OCI-LY1 (cell line): ENCODE measurements around the gene ELOVL6.

Experiments
- H2AFZ ChIP-seq: fragments of 200-600 bp; sonication (generic), shearing (Covaris generic); 2 replicates; pipeline ENCODE4 v1.6.0; 2014; ENCODE audit warnings: antibody characterized with exemption, mild to moderate bottlenecking, low read length
- H3F3A ChIP-seq: fragments of 200-600 bp; sonication (generic), shearing (Covaris generic); 2 replicates; pipeline ENCODE4 v1.6.0; 2014; ENCODE audit warnings: mild to moderate bottlenecking, antibody characterized with exemption, low read length, moderate library complexity; ENCODE audit not compliant: insufficient read depth
- H3K27ac ChIP-seq: fragments of 200-600 bp; sonication (generic); 2 replicates; pipeline ENCODE4 v1.5.1; 2014; ENCODE audit warnings: low read length, mixed run types, mild to moderate bottlenecking, low read depth; ENCODE audit not compliant: poor library complexity, severe bottlenecking
- H3K27me3 ChIP-seq: fragments of 200-600 bp; sonication (generic); 2 replicates; pipeline ENCODE4 v1.6.0; 2014; ENCODE audit warnings: antibody characterized with exemption, mild to moderate bottlenecking, low read length, moderate library complexity; ENCODE audit not compliant: insufficient read depth
- H3K36me3 ChIP-seq: fragments of 200-600 bp; sonication (generic); 2 replicates; pipeline ENCODE4 v1.6.1; 2014; ENCODE audit warnings: mild to moderate bottlenecking, antibody characterized with exemption, low read length, moderate library complexity, mixed read lengths; ENCODE audit not compliant: insufficient read depth
- H3K4me1 ChIP-seq: fragments of 200-600 bp; sonication (generic); 2 replicates; pipeline ENCODE4 v1.5.1; 2014; ENCODE audit warnings: mild to moderate bottlenecking, low read length, moderate library complexity; ENCODE audit not compliant: insufficient read depth, severe bottlenecking
- H3K4me2 ChIP-seq: fragments of 200-600 bp; sonication (generic), shearing (Covaris generic); 2 replicates; pipeline ENCODE4 v1.6.1; 2014; ENCODE audit warnings: low read length
- H3K4me3 ChIP-seq: fragments of 200-600 bp; sonication (generic); 2 replicates; pipeline ENCODE4 v1.5.1; 2014; ENCODE audit warnings: low read length, low read depth, mild to moderate bottlenecking, mixed read lengths; ENCODE audit not compliant: poor library complexity, severe bottlenecking
- H3K79me2 ChIP-seq: fragments of 200-600 bp; shearing (Covaris generic); 2 replicates; pipeline ENCODE4 v1.6.1; 2016; ENCODE audit warnings: mixed run types, low read length, mixed read lengths; ENCODE audit not compliant: insufficient read depth
- H3K9ac ChIP-seq: fragments of 200-600 bp; sonication (generic), shearing (Covaris generic); 2 replicates; pipeline ENCODE4 v1.6.1; 2014; ENCODE audit warnings: mild to moderate bottlenecking, low read length, mixed read lengths
- H3K9me2 ChIP-seq: fragments of 200-600 bp; sonication (generic), shearing (Covaris generic); 2 replicates; pipeline ENCODE4 v1.6.1; 2014; ENCODE audit warnings: low read depth, mild to moderate bottlenecking, low read length, mixed read lengths
- H3K9me3 ChIP-seq: fragments of 200-600 bp; shearing (Covaris generic); 2 replicates; pipeline ENCODE4 v1.6.1; 2014; ENCODE audit warnings: low read length, mixed read lengths
- H4K20me1 ChIP-seq: fragments of 200-600 bp; sonication (generic), shearing (Covaris generic); 2 replicates; pipeline ENCODE4 v1.6.0; 2016; ENCODE audit warnings: mild to moderate bottlenecking, low read length; ENCODE audit not compliant: insufficient read depth
- CTCF ChIP-seq: fragments of 200-600 bp; sonication (generic), shearing (Covaris generic); IDR thresholded peaks from 2 replicates; pipeline ENCODE4 v1.5.1; 2017; ENCODE audit warnings: mild to moderate bottlenecking, antibody characterized with exemption, low read length, moderate library complexity, mixed read lengths
- EZH2 ChIP-seq: fragments of 200-600 bp; sonication (generic), shearing (Covaris generic); IDR thresholded peaks from 2 replicates; pipeline ENCODE4 v1.8.0; 2017; ENCODE audit warnings: borderline replicate concordance, mixed run types, mild to moderate bottlenecking, antibody characterized with exemption, low read length, moderate library complexity, mixed read lengths

Gene ELOVL6

GRCh38 chr4:110201502-110201901 lies 3.1 kb upstream of the ELOVL6 start:
- no peak overlapping the region; the same call in 1 of the 2 replicates for H3K4me2 ChIP-seq
- TF ChIP-seq EZH2 (no peak), CTCF (no peak)
- no peaks in the 10 kb centered on the region for H3K27me3 ChIP-seq
- no peaks in the 10 kb centered on the region for H3K9me2 ChIP-seq
- no peak overlapping the region for H3K9ac ChIP-seq
- no peak overlapping the region for H2AFZ ChIP-seq
- H3F3A ChIP-seq: no peaks in the 10 kb centered on the region
- H3K9me3 ChIP-seq: no peaks in the 10 kb centered on the region
- no peaks in the 10 kb centered on the region for H3K36me3 ChIP-seq
- peak overlapping the region; percentile 95 for H3K27ac ChIP-seq
- H3K4me3 ChIP-seq: no peak overlapping the region
- peaks cover 46% of the 10 kb centered on the region for H3K4me1 ChIP-seq
- no peaks in the 10 kb centered on the region for H3K79me2 ChIP-seq
- no peaks in the 10 kb centered on the region for H4K20me1 ChIP-seq

- Histone ChIP-seq H4K20me1 (no peaks in the 10 kb centered on the region), H3K9me2 (no peaks in the 10 kb centered on the region), H2AFZ (no peak overlapping the region), H3K9ac (no peak overlapping the region), H3F3A (no peaks in the 10 kb centered on the region), H3K36me3 (0 out of 2 replicates have a peak, but pooled peaks cover 4% of the 10 kb centered on the region), H3K4me3 (no peak overlapping the region), H3K27ac (peak overlapping the region; percentile 95), H3K79me2 (no peaks in the 10 kb centered on the region; the same call in 1 of the 2 replicates), H3K4me1 (peaks cover 51% of the 10 kb centered on the region), H3K4me2 (no peak overlapping the region), H3K9me3 (no peaks in the 10 kb centered on the region), H3K27me3 (no peaks in the 10 kb centered on the region)
- TF ChIP-seq CTCF: no peak
These were observed 2.3 kb upstream of the ELOVL6 start for GRCh38 chr4:110200689-110201088.

- peak overlapping the region; percentile 95 for H3K27ac ChIP-seq
- TF ChIP-seq CTCF: no peak
- no peak for TF ChIP-seq EZH2
- H3K4me2 ChIP-seq: peak overlapping the region; percentile 95
- no peaks in the 10 kb centered on the region for H3K9me2 ChIP-seq
- H3K36me3 ChIP-seq: peaks cover 9% of the 10 kb centered on the region; the same call in 1 of the 2 replicates
- H3K79me2 ChIP-seq: peaks cover 15% of the 10 kb centered on the region
- no peak overlapping the region for H2AFZ ChIP-seq
- H3F3A ChIP-seq: no peaks in the 10 kb centered on the region; the same call in 1 of the 2 replicates
- H3K4me1 ChIP-seq: peaks cover 72% of the 10 kb centered on the region
- H3K9ac ChIP-seq: peak overlapping the region; percentile 79
- no peaks in the 10 kb centered on the region for H3K27me3 ChIP-seq
- no peaks in the 10 kb centered on the region for H3K9me3 ChIP-seq
- no peaks in the 10 kb centered on the region for H4K20me1 ChIP-seq
- H3K4me3 ChIP-seq: peak overlapping the region; percentile 83
These were observed 373 bp downstream of the ELOVL6 start for GRCh38 chr4:110198049-110198434.
